GM12801 (cell line): ENCODE results near the gene GNB1.

Experiments used
- TF ChIP-seq, protein P1 (sequence below): IDR thresholded peaks from one replicate; pipeline ENCODE4 v1.5.1; 2011; ENCODE audit warnings: control low read depth; ENCODE audit not compliant: insufficient read length; ENCODE audit errors: extremely low read depth

GNB1 gene

DNA sequence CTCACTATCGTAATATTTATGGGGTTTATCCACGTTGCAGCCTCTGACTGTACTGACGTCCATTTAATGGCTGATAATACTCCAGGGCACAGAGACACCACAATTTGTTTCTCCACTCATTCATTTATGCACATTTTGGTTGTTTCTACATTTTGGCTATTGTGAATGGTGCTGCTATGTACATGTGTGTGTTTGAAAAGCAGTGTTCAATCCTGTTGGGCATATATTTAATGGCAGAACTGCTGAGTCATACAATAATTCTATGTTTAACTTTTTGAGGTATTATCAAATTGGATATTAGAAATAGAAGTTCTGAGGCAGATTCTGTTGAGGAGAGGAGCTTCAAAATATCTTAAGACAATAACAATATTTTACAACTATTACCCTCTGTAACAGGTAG, 73.7 kb downstream of the GNB1 start:
- TF ChIP-seq, protein P1, sequence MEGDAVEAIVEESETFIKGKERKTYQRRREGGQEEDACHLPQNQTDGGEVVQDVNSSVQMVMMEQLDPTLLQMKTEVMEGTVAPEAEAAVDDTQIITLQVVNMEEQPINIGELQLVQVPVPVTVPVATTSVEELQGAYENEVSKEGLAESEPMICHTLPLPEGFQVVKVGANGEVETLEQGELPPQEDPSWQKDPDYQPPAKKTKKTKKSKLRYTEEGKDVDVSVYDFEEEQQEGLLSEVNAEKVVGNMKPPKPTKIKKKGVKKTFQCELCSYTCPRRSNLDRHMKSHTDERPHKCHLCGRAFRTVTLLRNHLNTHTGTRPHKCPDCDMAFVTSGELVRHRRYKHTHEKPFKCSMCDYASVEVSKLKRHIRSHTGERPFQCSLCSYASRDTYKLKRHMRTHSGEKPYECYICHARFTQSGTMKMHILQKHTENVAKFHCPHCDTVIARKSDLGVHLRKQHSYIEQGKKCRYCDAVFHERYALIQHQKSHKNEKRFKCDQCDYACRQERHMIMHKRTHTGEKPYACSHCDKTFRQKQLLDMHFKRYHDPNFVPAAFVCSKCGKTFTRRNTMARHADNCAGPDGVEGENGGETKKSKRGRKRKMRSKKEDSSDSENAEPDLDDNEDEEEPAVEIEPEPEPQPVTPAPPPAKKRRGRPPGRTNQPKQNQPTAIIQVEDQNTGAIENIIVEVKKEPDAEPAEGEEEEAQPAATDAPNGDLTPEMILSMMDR, result no peak

DNA sequence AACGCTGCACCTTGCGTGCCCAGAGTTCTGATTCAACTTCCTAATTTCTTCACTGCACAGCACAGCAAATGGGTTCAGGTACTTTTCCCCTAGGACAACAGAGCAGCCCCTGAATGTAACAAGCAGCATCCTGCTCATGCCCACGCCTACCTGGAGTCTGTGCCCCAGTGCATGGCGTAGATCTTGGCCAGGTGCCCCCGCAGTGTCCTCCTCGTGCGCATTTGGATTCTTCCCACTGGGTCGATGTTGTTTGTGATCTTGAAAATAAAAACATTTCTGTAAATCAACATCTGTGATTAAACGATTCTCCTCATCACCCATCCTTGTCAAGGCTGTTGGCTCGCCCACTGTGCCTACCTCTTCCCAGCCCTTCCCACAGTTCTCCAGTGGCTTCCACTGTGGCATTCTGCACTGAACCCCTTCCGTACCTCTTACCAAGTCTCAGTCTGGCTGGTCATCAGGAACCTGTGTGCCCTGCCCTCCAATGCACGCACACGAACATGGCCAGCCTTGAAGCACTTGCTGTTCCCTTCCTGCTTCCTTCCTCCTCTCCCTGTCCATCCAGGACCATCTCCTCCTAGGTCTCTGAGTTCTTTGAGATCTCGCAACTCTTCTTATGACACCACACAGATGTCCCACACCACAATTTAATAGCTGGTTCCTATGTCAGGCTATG, 75.1 kb downstream of the GNB1 start:
- TF ChIP-seq, protein P1, result no peak

DNA sequence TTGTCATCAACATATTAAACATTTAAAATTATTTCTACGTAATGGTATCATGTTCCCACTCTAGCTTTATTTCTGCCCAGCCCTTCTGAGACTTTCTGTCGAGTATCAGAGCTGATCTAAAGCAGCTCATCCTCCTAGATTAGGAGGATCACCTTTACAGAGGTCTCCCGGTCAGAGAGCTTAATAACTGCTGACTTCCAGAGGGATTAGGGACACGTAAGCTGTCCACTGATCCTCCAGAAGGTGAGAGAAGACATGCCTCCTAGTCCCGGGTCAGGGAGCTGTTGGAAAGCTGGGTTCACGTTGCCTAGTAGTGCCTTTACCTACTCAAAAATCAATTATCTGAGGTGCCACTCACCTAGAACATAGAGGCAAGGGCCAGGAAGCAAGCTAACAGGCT, 81.4 kb downstream of the GNB1 start:
- TF ChIP-seq, protein P1, result no peak

DNA sequence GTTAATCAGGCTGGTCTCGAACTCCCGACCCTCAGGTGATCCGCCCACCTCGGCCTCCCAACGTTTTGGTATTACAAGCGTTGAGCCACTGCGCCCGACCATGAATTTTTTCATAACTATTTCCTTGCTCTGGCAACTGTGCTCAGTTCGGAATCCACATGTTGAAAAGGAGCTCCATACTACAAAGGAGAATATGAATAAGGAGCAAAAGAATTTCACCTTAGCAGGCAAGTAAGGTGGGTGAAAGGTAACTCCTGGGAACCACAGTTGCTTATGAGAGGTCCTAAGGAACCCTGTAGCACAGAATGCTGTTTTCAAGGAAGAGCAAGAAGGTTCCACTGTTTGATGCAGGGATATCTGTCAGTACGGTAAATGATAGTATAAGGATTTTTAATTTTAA, 82.7 kb downstream of the GNB1 start:
- TF ChIP-seq, protein P1, result no peak

DNA sequence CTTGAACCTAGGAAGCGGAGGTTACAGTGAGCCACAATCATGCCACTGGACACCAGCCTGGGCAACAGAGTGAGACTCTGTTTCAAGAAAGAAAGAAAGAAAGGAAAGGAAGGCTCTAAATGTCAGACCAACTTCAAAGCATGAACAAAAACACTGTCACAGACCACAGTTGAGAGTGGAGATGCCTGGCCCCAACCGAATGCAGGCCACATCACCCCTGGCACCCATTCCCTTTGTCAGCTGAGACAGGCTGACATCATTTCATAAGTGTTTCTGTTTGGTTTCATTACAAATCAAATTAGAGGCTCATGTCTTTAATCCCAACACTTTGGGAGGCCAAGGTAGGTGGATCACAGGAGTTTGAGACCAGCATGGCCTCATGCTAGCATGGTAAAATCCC, 84.0 kb downstream of the GNB1 start:
- TF ChIP-seq, protein P1, result no peak

DNA sequence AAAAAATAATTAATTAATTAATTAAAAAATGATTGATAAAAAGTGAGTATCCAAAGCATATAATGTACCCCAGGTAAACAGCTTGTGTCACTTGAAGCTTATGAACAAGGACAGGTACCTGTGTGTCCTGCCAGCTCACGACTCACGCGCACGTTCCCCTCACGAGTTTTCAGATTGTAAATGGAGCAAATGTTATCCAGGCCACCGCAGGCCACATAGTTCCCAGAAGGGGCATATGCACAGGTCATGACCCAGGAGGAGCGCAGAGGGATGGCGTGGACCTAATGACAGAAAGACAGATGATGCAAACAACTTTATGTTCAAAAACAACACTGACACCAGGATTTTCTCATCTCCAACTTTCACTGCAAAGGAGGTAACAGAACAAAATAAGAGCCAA, 86.6 kb downstream of the GNB1 start:
- TF ChIP-seq, protein P1, result no peak

DNA sequence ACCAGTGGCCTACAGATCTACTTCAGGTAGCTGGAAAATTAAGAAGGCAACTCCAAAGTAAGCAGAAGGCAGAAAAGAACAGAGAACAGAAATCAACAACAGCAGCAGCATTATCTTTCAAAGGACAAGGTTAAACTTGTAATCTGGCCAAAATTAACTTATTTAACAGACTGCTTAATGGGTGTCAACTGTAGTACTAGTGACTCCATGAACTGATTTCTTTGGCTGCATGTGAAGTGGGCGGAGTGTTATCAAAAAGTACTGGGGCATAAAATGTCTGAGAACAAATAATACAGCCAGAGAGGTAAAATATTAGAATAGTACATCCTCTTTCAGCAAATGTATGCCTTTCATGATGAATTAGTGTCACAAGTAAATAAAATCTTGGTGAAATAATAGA, 88.0 kb downstream of the GNB1 start:
- TF ChIP-seq, protein P1, result no peak
